GM23338 (cell line): ENCODE results near the gene ST8SIA1. TPM values are rescaled to one million over a fixed set of nuclear protein-coding genes. Genes with fewer than 3 reads are reported as not detected.

Source experiments
- ATAC-seq: fragments of 200-7000 bp; cut with Tn5 transposase; 3 replicates; pipeline ENCODE4 v1.9.1; 2020
- DNase-seq: peaks from one replicate; pipeline ENCODE4 v3.0.0-alpha.2; 2015; ENCODE audit warnings: low spot score
- H2AFZ ChIP-seq: fragments of 200-600 bp; sonication (generic); 2 replicates; pipeline ENCODE4 v1.8.0; 2016; ENCODE audit warnings: antibody characterized with exemption, mild to moderate bottlenecking, moderate library complexity
- H3F3A ChIP-seq: fragments of 200-600 bp; sonication (generic); replicated peaks from 2 replicates; pipeline ENCODE4 v1.8.0; 2017; ENCODE audit warnings: antibody characterized with exemption, mixed run types, low read depth
- H3K27ac ChIP-seq: fragments of 200-600 bp; sonication (generic); 2 replicates; pipeline ENCODE4 v1.6.1; 2016; ENCODE audit warnings: low read depth
- H3K27me3 ChIP-seq: fragments of 200-600 bp; sonication (generic); 2 replicates; pipeline ENCODE4 v1.8.0; 2016; ENCODE audit warnings: mild to moderate bottlenecking, mixed run types, moderate library complexity; ENCODE audit not compliant: insufficient read depth
- H3K36me3 ChIP-seq: fragments of 200-600 bp; sonication (generic); 2 replicates; pipeline ENCODE4 v1.8.0; 2016; ENCODE audit warnings: mild to moderate bottlenecking; ENCODE audit not compliant: insufficient read depth
- H3K4me1 ChIP-seq: fragments of 200-600 bp; sonication (generic); 2 replicates; pipeline ENCODE4 v1.8.0; 2016; ENCODE audit warnings: mild to moderate bottlenecking, moderate library complexity; ENCODE audit not compliant: insufficient read depth
- H3K4me2 ChIP-seq: fragments of 200-600 bp; sonication (generic); 2 replicates; pipeline ENCODE4 v1.7.1; 2017; ENCODE audit warnings: mixed run types
- H3K4me3 ChIP-seq: fragments of 200-600 bp; sonication (generic); 2 replicates; pipeline ENCODE4 v1.6.1; 2016; ENCODE audit warnings: mixed run types
- H3K79me2 ChIP-seq: fragments of 200-600 bp; sonication (generic); replicated peaks from 2 replicates; pipeline ENCODE4 v1.8.0; 2017; ENCODE audit warnings: mild to moderate bottlenecking; ENCODE audit not compliant: insufficient read depth
- H3K9me2 ChIP-seq: fragments of 200-600 bp; sonication (generic); 2 replicates; pipeline ENCODE4 v1.8.0; 2017; ENCODE audit not compliant: insufficient read depth
- H4K20me1 ChIP-seq: fragments of 200-600 bp; sonication (generic); replicated peaks from 2 replicates; pipeline ENCODE4 v1.8.0; 2017; ENCODE audit warnings: mild to moderate bottlenecking; ENCODE audit not compliant: insufficient read depth
- H3K27ac Mint-ChIP-seq: 2 replicates; pipeline ENCODE4 v1.8.0; 2020; ENCODE audit warnings: inconsistent platforms, mild to moderate bottlenecking, moderate library complexity, mixed read lengths
- H3K27me3 Mint-ChIP-seq: 3 replicates; pipeline ENCODE4 v1.8.0; 2022; ENCODE audit warnings: low read depth, mild to moderate bottlenecking, moderate library complexity, mixed read lengths, inconsistent platforms; ENCODE audit not compliant: insufficient read depth, poor library complexity
- H3K36me3 Mint-ChIP-seq: 3 replicates; pipeline ENCODE4 v1.8.0; 2021; ENCODE audit warnings: low read depth, mild to moderate bottlenecking, inconsistent platforms, moderate library complexity, mixed read lengths
- H3K4me1 Mint-ChIP-seq: 3 replicates; pipeline ENCODE4 v1.8.0; 2020; ENCODE audit warnings: mild to moderate bottlenecking, inconsistent platforms, mixed read lengths
- H3K4me3 Mint-ChIP-seq: 3 replicates; pipeline ENCODE4 v1.8.0; 2021; ENCODE audit warnings: moderate library complexity, mild to moderate bottlenecking, inconsistent platforms, mixed read lengths
- H3K9me3 Mint-ChIP-seq: 3 replicates; pipeline ENCODE4 v1.8.0; 2020; ENCODE audit warnings: moderate library complexity, mild to moderate bottlenecking, inconsistent platforms, mixed read lengths
- CREB1 ChIP-seq: fragments of 250-450 bp; sonication (Bioruptor Pico); IDR thresholded peaks from 2 replicates; pipeline ENCODE4 v1.5.0; 2020; ENCODE audit warnings: low read depth, mild to moderate bottlenecking, moderate library complexity
- CTCF ChIP-seq, 2 experiments: fragments of 200-600 bp in 1 of 2; sonication (generic) in 1 of 2; conservative IDR thresholded peaks; 2 replicates each; pipeline versions ENCODE4 v1.5.1 to v1.6.1; 2016 to 2017; ENCODE audit warnings: antibody characterized with exemption in 2 of 2, low read depth in 2 of 2, mild to moderate bottlenecking in 2 of 2, moderate library complexity in 1 of 2
- ETS1 ChIP-seq: IDR thresholded peaks from 2 replicates; pipeline ENCODE4 v1.6.1; 2016; ENCODE audit warnings: antibody characterized with exemption
- EZH2 ChIP-seq: fragments of 200-600 bp; sonication (generic); IDR thresholded peaks from one replicate; pipeline ENCODE4 v1.8.0; 2017; ENCODE audit warnings: antibody characterized with exemption, mild to moderate bottlenecking, low read depth; ENCODE audit not compliant: unreplicated experiment
- EZH2phosphoT487 ChIP-seq: fragments of 200-600 bp; sonication (generic); IDR thresholded peaks from one replicate; pipeline ENCODE4 v1.8.1; 2018; ENCODE audit warnings: antibody characterized with exemption; ENCODE audit not compliant: unreplicated experiment
- JUNB ChIP-seq: IDR thresholded peaks from one replicate; pipeline ENCODE4 v1.6.1; 2016; ENCODE audit warnings: antibody characterized with exemption; ENCODE audit not compliant: unreplicated experiment
- NANOG ChIP-seq: IDR thresholded peaks from 2 replicates; pipeline ENCODE4 v1.6.1; 2016; ENCODE audit warnings: antibody characterized with exemption, borderline replicate concordance
- POLR2AphosphoS5 ChIP-seq: IDR thresholded peaks from 2 replicates; pipeline ENCODE4 v1.6.1; 2016; ENCODE audit warnings: antibody characterized with exemption, low read depth
- REST ChIP-seq: IDR thresholded peaks from one replicate; pipeline ENCODE4 v1.6.1; 2018; ENCODE audit warnings: antibody characterized with exemption; ENCODE audit not compliant: unreplicated experiment
- STAT1 ChIP-seq: IDR thresholded peaks from one replicate; pipeline ENCODE4 v1.6.1; 2016; ENCODE audit warnings: antibody characterized with exemption; ENCODE audit not compliant: unreplicated experiment
- ZNF114 ChIP-seq: fragments of 250-450 bp; sonication (Bioruptor Pico); IDR thresholded peaks from 2 replicates; pipeline ENCODE4 v1.5.0; 2020; ENCODE audit warnings: mild to moderate bottlenecking, moderate library complexity
- ZNF331 ChIP-seq: fragments of 250-450 bp; sonication (Bioruptor Pico); IDR thresholded peaks from 2 replicates; pipeline ENCODE4 v1.5.0; 2020; ENCODE audit warnings: low read depth, mild to moderate bottlenecking, moderate library complexity
- ZNF462 ChIP-seq: fragments of 250-450 bp; sonication (Bioruptor Pico); IDR thresholded peaks from 2 replicates; pipeline ENCODE4 v1.5.0; 2020; ENCODE audit warnings: mild to moderate bottlenecking, moderate library complexity
- polyA plus RNA-seq: library from polyadenylated mRNA; unstranded; fragments of >200 nt; fragmentation: Nextera tagmentation; extraction: Ambion mirVana; gene quantifications from 2 replicates; pipeline ENCODE4 v1.2.1, GENCODE V29; 2016
- total RNA-seq: library from RNA; depleted of rRNA; stranded (reverse); fragments of >200 nt; shearing (Covaris generic); gene quantifications from 2 replicates; pipeline ENCODE4 v1.2.3, GENCODE V29; 2014

ST8SIA1 gene
- total and polyA plus RNA-seq, 2 experiments from 2014 or later: 2.5 to 5.1 TPM

- Histone ChIP-seq H3K4me2 (no peak overlapping the region), H3K27me3 (no peaks in the 10 kb centered on the region), H3K36me3 (no peaks in the 10 kb centered on the region), H3K79me2 (no peaks in the 10 kb centered on the region), H2AFZ (no peak overlapping the region), H3K27ac (no peak overlapping the region), H3F3A (no peaks in the 10 kb centered on the region), H3K4me1 (no peaks in the 10 kb centered on the region), H3K9me2 (peaks cover 8% of the 10 kb centered on the region; the same call in 1 of the 2 replicates), H4K20me1 (no peaks in the 10 kb centered on the region), H3K4me3 (no peak overlapping the region)
- ATAC-seq (no peak), DNase-seq (no peak)
- no peaks in the 10 kb centered on the region for H3K4me1 Mint-ChIP-seq
- H3K9me3 Mint-ChIP-seq: peaks cover 6% of the 10 kb centered on the region; the same call in 1 of the 3 replicates
- H3K27me3 Mint-ChIP-seq: no peaks in the 10 kb centered on the region
- H3K36me3 Mint-ChIP-seq: no peaks in the 10 kb centered on the region
- TF ChIP-seq CTCF (conservative IDR thresholded peaks at IDR 0.05; ENCODE audit: low read depth in 2 of 2) (no peak), NANOG (no peak), ZNF331 (no peak), CREB1 (CRISPR knock-in tag) (no peak), REST (no peak), ETS1 (no peak), EZH2 (no peak), JUNB (no peak), ZNF462 (CRISPR knock-in tag) (no peak), ZNF114 (no peak), EZH2phosphoT487 (no peak), POLR2AphosphoS5 (no peak), STAT1 (no peak)
- H3K4me3 Mint-ChIP-seq: no peak overlapping the region
- no peak overlapping the region for H3K27ac Mint-ChIP-seq
These were observed 131.7 kb downstream of the ST8SIA1 start for GRCh38 chr12:22202847-22203246.
